Measurements from ENCODE around the gene GPNMB.

DNA sequence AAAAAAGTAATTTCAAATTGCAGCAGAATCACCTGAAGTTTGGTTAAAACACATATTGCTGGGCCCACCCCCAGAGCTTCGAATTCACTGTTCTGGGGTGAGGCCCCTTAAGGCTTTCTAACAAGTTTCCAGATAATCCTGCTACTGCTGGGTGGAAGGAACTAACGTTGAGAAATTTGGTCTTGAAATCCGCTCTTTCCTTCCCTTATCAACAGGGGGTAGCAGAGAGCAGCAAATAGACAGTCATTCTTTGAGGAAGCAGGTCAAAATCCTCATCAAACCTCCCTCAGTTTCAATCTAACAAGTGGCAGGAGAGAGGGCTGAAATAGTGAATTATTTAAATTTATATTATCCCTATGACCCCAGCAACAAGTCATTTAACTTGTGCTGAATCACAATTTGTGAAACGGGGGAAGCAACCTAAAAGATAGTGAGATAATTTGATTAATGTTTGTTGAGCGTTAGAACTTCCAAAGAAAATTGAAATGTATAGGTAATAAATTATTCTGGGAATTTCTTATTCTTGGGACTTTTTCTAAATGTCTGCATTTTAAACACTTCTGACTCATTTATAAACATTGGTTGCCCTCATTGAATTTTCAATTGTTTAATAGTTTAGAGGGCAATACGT lies 30.9 kb downstream of the GPNMB start:
- TF ChIP-seq, protein P1, sequence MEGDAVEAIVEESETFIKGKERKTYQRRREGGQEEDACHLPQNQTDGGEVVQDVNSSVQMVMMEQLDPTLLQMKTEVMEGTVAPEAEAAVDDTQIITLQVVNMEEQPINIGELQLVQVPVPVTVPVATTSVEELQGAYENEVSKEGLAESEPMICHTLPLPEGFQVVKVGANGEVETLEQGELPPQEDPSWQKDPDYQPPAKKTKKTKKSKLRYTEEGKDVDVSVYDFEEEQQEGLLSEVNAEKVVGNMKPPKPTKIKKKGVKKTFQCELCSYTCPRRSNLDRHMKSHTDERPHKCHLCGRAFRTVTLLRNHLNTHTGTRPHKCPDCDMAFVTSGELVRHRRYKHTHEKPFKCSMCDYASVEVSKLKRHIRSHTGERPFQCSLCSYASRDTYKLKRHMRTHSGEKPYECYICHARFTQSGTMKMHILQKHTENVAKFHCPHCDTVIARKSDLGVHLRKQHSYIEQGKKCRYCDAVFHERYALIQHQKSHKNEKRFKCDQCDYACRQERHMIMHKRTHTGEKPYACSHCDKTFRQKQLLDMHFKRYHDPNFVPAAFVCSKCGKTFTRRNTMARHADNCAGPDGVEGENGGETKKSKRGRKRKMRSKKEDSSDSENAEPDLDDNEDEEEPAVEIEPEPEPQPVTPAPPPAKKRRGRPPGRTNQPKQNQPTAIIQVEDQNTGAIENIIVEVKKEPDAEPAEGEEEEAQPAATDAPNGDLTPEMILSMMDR (IDR thresholded peaks at IDR 0.05) = peak; percentile 52 to 73 (median 58)
- no peak for TF ChIP-seq EP300 (IDR thresholded peaks at IDR 0.05)
- no peak for TF ChIP-seq POLR2AphosphoS5 (IDR thresholded peaks at IDR 0.05)

Measured in gastroesophageal sphincter (tissue), 3 donors.